Upper lobe of left lung (tissue), 4 donors: ENCODE data around the gene HOXA1.

ENCODE experiments used
- CTCF ChIP-seq, 6 experiments: fragments of 450-650 bp in 4 of 6; fragments of 200-600 bp in 2 of 6; sonication (generic) in 2 of 6; IDR thresholded peaks; one replicate each; pipeline ENCODE4 v1.5.1; 2016 to 2019; ENCODE audit warnings: antibody characterized with exemption in 6 of 6
- EP300 ChIP-seq, 4 donors: sonication (generic); formaldehyde crosslinking; IDR thresholded peaks; one replicate each; pipeline ENCODE4 v1.5.1; 2017; ENCODE audit warnings: antibody characterized with exemption in 4 of 4, control low read depth in 2 of 4
- POLR2A ChIP-seq, 4 donors: fragments of 450-650 bp; IDR thresholded peaks; one replicate each; pipeline ENCODE4 v1.5.1; 2016 to 2017; ENCODE audit warnings: antibody characterized with exemption in 4 of 4, mild to moderate bottlenecking in 2 of 4

- no peak for TF ChIP-seq CTCF (IDR thresholded peaks at IDR 0.05)
- TF ChIP-seq POLR2A (IDR thresholded peaks at IDR 0.05): no peak
- TF ChIP-seq EP300 (IDR thresholded peaks at IDR 0.05): no peak
These were observed 49.0 kb upstream of the HOXA1 start for GRCh38 chr7:27144781-27145164.
